ENCODE data around the gene TFG. TPM values are rescaled to one million over a fixed set of nuclear protein-coding genes. Genes with fewer than 3 reads are reported as not detected.

TFG gene
- total RNA-seq, 1 donor from 2014 or later: 44.5 TPM

- Mint-ChIP-seq H3K27me3 (peaks cover 55% of the 10 kb centered on the region), H3K27ac (no peak overlapping the region), H3K4me1 (no peaks in the 10 kb centered on the region), H3K36me3 (ENCODE audit: low read depth) (no peaks in the 10 kb centered on the region), H3K9me3 (no peaks in the 10 kb centered on the region), H3K4me3 (no peak overlapping the region)
- ATAC-seq (ENCODE audit: low read depth): no peak
- ChIA-PET POLR2A (interaction anchor here (0.8 kb wide), 1 partner anchor 978 kb away, joined by 3 read pairs; no protein-coding TSS in a partner anchor), CTCF (no interaction called here)
- DNase-seq: no peak
- no peak for TF ChIP-seq CTCF (IDR thresholded peaks at IDR 0.05)
- intact Hi-C loops (cut with micrococcal nuclease): no loop called here
These were observed 13.1 kb upstream of the TFG start for GRCh38 chr3:100696161-100696560.

GRCh38 chr3:100697172-100697571 is 12.1 kb upstream of the TFG start:
- intact Hi-C loops (cut with micrococcal nuclease): no loop called here
- no peaks in the 10 kb centered on the region for H3K9me3 Mint-ChIP-seq
- no peaks in the 10 kb centered on the region for H3K4me1 Mint-ChIP-seq
- no peak overlapping the region for H3K4me3 Mint-ChIP-seq
- H3K36me3 Mint-ChIP-seq (ENCODE audit: low read depth): no peaks in the 10 kb centered on the region
- CTCF ChIA-PET: no interaction called here
- POLR2A ChIA-PET: no interaction called here
- H3K27ac Mint-ChIP-seq: no peak overlapping the region
- no peak for DNase-seq
- no peak for ATAC-seq (ENCODE audit: low read depth)
- peaks cover 51% of the 10 kb centered on the region for H3K27me3 Mint-ChIP-seq
- TF ChIP-seq CTCF (IDR thresholded peaks at IDR 0.05): no peak

- DNase-seq: no peak
- peaks cover 50% of the 10 kb centered on the region for H3K27me3 Mint-ChIP-seq
- no peak overlapping the region for H3K27ac Mint-ChIP-seq
- no peak for TF ChIP-seq CTCF (IDR thresholded peaks at IDR 0.05)
- POLR2A ChIA-PET: no interaction called here
- intact Hi-C loops (cut with micrococcal nuclease): no loop called here
- no peaks in the 10 kb centered on the region for H3K9me3 Mint-ChIP-seq
- H3K36me3 Mint-ChIP-seq (ENCODE audit: low read depth): no peaks in the 10 kb centered on the region
- no peak for ATAC-seq (ENCODE audit: low read depth)
- H3K4me1 Mint-ChIP-seq: no peaks in the 10 kb centered on the region
- CTCF ChIA-PET: no interaction called here
- H3K4me3 Mint-ChIP-seq: no peak overlapping the region
These were observed 11.5 kb upstream of the TFG start for GRCh38 chr3:100697723-100698285.

- DNase-seq: no peak
- Mint-ChIP-seq H3K4me1 (no peaks in the 10 kb centered on the region), H3K27me3 (peaks cover 53% of the 10 kb centered on the region), H3K9me3 (no peaks in the 10 kb centered on the region), H3K27ac (no peak overlapping the region), H3K36me3 (ENCODE audit: low read depth) (no peaks in the 10 kb centered on the region), H3K4me3 (no peak overlapping the region)
- CTCF ChIA-PET: no interaction called here
- ATAC-seq (ENCODE audit: low read depth): no peak
- TF ChIP-seq CTCF (IDR thresholded peaks at IDR 0.05): no peak
- POLR2A ChIA-PET: no interaction called here
- intact Hi-C loops (cut with micrococcal nuclease): no loop called here
These were observed 10.6 kb upstream of the TFG start for GRCh38 chr3:100698736-100699135.

GRCh38 chr3:100700708-100701107 is 8.6 kb upstream of the TFG start:
- DNase-seq (no peak), ATAC-seq (ENCODE audit: low read depth) (no peak)
- Mint-ChIP-seq H3K27me3 (peaks cover 49% of the 10 kb centered on the region), H3K4me3 (no peak overlapping the region), H3K36me3 (ENCODE audit: low read depth) (no peaks in the 10 kb centered on the region), H3K27ac (no peak overlapping the region), H3K4me1 (no peaks in the 10 kb centered on the region), H3K9me3 (no peaks in the 10 kb centered on the region)
- intact Hi-C loops (cut with micrococcal nuclease): no loop called here
- ChIA-PET POLR2A (no interaction called here), CTCF (no interaction called here)
- TF ChIP-seq CTCF (IDR thresholded peaks at IDR 0.05): no peak
